ENCODE results near the gene C10orf62.

GRCh38 chr10:97607095-97607636 lies 17.6 kb downstream of the C10orf62 start:
- TF ChIP-seq CTCF (IDR thresholded peaks at IDR 0.05) (no peak), EP300 (IDR thresholded peaks at IDR 0.05) (no peak)

Data from stomach (tissue), 4 donors.